T-helper 2 cell treated with Interferon-gamma antibody and Interleukin-4, amounts not matched to agents 100 ng/mL and 5 ng/mL, for 36 hours (primary cell): ENCODE results near the gene EPN3. TPM values are rescaled to one million over a fixed set of nuclear protein-coding genes. Genes with fewer than 3 reads are reported as not detected.

Experiments
- intact Hi-C: fragments of 100-400 bp; cut with micrococcal nuclease; formaldehyde crosslinking; loops from one replicate; pipeline ENCODE4 v1.15.1; 2023
- total RNA-seq: library from RNA; stranded (reverse); gene quantifications from 2 replicates; pipeline ENCODE4 v1.2.3, GENCODE V29; 2022

The EPN3 gene
- total RNA-seq, 1 donor from 2014 or later = not detected

DNA sequence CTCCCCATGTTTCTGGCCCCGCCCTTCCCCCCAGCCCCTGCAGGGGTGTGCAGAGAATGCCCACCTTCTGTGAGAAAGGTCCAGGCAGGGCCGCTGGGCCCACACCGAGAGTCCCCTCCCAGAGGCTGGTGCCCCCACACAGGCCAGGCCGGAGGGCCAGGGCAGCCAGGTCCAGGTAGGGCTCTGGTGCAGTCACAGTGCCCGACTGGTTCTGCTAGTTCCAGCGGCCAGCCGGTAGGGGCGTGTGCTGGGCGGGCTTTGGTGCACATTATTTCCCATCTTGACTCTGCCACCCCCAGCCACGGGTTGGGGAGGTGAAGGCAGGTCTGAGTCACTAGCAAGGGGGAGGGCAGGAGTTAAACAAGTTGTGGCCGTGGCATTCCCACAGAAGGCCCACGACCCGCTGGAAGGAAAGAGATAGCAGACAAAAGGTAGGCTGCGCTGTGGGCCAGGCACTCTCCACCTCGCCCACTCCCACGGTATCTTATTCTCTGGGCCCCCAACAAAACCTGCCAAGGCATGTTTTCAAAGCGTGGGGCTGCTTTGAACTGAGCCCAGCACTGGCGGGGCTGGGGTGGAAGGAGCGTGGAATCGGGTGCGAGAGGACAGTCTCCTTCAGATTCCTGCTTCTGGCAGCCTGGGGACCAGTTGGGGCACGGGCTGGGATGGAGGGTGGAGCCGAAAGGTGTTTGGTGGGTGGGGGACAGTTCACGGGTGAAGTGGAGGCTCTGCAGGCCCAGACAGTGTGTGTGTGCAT lies 1.9 kb downstream of the EPN3 start:
- intact Hi-C loops = no loop called here

DNA sequence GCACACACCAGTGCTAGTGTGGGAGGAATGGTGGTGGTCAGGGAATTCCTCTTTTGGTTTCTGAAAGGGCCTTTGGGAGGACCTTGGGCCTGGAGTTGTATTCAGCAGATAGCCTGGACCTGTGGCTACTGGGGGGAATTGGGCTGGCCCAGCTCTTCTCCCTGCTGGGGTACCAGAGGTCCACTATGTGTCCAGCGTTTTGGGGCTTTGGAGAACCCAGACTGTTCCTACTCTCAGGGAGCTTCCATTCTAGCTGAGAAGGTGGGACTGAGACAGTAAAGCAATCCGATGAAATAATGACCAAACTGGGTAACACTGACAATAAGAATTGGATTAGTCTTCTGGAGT lies 2.4 kb downstream of the EPN3 start:
- intact Hi-C loops = no loop called here

GRCh38 chr17:50535407-50535806 lies 2.9 kb downstream of the EPN3 start:
- intact Hi-C loops = no loop called here

DNA sequence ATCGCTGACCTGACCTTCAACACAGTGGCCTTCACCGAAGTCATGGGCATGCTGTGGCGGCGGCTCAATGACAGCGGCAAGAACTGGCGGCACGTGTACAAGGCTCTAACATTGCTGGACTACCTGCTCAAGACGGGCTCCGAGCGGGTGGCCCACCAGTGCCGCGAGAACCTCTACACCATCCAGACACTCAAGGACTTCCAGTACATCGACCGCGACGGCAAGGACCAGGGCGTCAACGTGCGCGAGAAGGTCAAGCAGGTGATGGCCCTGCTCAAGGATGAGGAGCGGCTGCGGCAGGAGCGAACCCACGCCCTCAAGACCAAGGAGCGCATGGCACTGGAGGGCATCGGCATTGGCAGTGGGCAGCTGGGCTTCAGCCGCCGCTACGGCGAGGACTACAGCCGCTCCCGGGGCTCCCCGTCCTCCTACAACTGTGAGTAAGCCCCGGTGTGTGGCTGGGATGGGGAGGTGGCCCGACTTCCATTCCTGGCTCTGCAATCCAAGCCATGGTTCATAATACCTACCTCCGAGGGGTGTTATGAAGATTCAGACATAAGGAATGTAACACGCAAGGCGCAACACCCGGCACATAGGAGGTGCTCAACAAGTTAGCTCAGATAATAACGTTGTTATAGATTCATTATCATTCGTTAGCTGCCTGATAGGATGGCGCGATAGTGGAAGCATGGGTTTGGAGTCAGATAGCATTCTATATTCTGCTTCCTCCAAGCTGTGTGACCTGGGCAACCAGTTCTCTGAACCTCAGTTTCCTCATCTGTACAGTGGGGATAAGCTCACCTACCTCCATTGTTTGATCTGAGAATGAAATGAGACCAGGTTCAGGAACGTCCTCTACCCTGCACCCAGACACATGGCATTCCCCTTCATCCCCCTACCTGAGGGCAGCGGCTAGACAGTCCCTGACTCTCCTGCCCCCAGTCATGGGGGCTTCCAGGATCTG lies 4.4 kb downstream of the EPN3 start:
- intact Hi-C loops = no loop called here

GRCh38 chr17:50537721-50538548 lies 5.4 kb downstream of the EPN3 start:
- intact Hi-C loops = no loop called here

DNA sequence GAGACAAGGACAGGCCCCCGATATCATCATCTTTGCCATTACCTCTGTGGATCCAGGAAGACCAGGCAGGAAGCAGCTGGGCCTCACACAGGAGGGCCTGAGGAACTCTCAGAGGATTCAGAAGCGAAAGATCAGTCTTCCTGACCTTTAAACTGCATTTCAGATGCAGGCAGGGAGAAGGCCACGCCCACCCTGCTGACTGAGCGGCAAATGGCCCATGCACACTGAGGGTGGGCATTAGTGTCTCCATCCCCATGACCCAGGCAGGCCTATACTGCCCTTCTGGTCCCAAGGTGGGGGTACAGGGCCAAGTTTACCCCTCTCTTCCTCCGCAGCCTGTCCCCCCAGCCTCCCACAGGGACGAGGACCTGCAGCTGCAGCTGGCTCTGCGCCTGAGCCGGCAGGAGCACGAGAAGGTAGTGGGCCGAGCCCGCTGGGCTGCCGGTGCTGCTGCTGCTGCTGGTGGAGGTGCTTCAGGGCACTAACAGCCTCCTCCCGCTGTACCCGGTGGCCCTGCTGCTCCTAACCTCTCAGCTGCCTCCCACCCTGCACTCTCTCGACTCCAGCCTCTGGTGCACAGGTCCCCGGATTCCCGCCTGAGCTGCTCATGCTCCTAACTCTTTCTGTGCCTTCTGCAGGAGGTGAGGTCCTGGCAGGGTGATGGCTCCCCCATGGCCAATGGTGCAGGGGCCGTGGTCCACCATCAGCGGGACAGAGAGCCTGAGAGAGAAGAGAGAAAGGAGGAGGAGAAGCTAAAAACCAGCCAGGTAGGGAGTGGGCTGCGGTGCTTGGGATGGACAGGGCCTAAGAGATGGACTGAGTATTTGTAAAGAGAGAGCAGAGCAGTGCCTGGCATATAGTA lies 6.2 kb downstream of the EPN3 start:
- intact Hi-C loops = no loop called here

GRCh38 chr17:50539762-50540559 lies 7.4 kb downstream of the EPN3 start:
- intact Hi-C loops = loop anchor here (5.0 to 10.0 kb wide), 2 partner anchors 167 to 415 kb away; partner anchors contain the start of gene ANKRD40

GRCh38 chr17:50540560-50541401 lies 8.2 kb downstream of the EPN3 start:
- intact Hi-C loops = loop anchor here (5.0 to 10.0 kb wide), 2 partner anchors 167 to 414 kb away; partner anchors contain the start of gene ANKRD40

DNA sequence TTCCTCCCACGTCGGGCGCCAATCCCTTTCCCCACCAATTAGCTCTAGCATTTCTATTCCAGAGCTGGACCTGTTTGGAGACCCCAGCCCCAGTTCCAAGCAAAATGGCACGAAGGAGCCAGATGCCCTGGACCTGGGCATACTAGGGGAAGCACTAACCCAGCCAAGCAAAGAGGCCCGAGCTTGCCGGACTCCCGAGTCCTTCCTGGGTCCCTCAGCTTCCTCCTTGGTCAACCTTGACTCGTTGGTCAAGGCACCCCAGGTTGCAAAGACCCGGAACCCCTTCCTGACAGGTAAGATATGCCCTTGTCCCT lies 8.8 kb downstream of the EPN3 start:
- intact Hi-C loops = loop anchor here (5.0 to 10.0 kb wide), 2 partner anchors 166 to 413 kb away; partner anchors contain the start of gene ANKRD40

DNA sequence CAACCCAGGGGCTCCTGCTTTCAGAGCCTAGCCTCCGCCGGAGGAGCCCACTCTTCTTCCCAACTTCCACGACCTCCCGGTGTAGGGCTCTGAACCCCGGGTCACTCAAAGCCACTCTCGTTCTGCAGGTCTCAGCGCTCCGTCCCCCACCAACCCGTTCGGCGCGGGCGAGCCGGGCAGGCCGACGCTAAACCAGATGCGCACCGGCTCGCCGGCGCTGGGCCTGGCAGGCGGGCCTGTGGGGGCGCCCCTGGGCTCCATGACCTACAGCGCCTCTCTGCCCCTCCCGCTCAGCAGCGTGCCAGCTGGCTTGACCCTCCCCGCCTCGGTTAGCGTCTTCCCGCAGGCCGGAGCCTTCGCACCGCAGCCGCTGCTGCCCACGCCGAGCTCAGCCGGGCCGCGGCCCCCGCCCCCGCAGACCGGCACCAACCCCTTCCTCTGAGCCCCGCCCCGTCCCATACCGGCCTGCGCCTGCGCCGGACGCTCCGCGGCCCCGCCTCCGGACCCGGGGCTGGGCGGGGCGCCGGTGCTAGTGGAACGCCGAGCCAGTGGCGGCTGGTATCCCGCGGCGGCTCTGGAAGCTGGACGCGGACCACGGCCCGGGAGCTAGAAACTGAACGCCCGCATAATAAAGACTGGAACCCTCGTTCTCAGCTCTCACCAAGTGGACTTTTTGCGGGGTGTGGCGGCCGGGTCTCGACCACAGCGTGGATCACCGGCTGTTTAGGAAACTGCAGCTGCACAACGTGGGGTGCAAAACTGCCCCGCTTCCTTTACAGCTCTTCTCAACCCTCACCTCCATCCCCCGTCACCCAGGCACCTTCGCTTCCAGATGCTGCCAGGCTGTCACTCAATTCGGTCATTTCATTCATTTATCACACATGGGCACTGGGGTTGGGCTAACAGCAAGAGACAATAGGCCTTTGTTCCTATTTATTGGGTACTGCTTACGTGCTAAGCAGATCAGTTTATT lies 9.5 kb downstream of the EPN3 start:
- intact Hi-C loops = loop anchor here (1.0 to 10.0 kb wide), 4 partner anchors 33 to 413 kb away; partner anchors contain the start of genes ANKRD40, MYCBPAP and RSAD1

DNA sequence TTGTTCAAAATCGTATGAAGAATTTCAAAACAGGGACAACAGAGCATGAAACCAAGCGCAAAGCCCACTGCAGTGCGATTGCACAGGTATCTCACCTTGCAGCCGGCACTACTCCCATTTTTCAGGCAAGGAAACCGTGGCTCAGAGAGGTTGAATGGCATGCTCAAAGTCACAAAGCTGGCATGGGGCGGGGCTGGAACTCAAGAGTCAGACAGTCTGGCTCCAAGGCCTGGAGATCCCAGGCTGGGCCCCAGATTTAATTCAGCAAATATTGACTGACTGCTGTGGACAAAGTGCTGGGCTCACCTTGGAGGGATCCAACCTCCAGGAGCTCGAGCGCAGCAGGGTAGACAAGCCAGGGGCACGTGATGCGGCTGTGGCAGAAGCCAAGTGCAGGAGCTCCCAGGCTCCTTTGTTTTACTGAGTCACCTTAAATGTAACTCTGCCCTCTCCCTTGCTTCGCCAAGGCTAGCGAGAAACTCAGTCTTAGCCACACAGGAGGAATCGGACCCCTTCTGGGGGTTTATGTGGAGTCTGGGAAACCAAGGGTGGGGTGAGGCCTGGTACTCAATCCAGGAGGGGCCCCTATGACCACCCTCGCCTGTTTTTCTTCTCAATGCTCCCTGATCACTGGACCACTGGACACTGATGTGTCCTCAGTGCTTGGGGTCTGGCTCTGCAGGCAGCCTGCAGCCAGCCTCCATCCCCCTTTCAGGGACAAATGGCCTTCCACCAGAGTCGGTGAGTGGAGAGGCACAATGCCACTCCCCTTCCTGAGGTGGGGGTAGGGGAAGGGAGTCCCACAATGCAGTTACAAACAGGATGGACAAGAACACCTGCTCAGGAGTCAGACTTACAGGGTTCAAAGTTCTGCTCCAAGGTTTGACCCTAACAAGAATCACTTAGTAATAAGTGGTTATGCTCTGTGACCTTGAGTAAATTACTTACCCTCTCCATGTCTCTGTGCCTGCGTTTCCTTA lies 10.6 kb downstream of the EPN3 start:
- intact Hi-C loops = loop anchor here (1.0 to 10.0 kb wide), 4 partner anchors 34 to 412 kb away; partner anchors contain the start of genes ANKRD40, MYCBPAP and RSAD1

- intact Hi-C loops = loop anchor here (5.0 to 10.0 kb wide), 2 partner anchors 163 to 410 kb away; partner anchors contain the start of gene ANKRD40
Measured at GRCh38 chr17:50544516-50544915, 12.0 kb downstream of the EPN3 start.

DNA sequence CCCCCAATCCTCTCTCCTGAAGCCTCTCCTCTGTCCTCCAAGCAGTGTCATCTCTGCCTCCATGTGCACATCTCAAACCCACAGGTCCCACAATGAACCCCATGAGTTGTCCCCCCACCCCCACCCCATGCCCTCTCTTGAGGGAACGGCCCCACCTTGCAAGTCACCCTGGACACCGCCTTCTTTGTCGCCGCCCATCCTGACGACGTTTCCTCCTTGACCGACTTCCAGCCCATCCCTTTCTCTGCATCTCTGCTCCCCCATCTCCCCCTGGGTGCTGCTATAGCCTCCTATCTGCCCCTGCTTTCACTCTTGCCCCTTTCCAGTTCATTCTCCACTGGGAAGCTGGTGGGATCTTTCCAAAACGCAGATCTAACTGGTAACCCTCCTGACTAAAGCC lies 12.8 kb downstream of the EPN3 start:
- intact Hi-C loops = loop anchor here (10.0 kb wide), 1 partner anchor 409 kb away; no protein-coding TSS in a partner anchor

GRCh38 chr17:50546701-50547034 lies 14.1 kb downstream of the EPN3 start:
- intact Hi-C loops = loop anchor here (1.0 to 10.0 kb wide), 4 partner anchors 14 to 408 kb away; partner anchors contain the start of gene CACNA1G

GRCh38 chr17:50547035-50547735 lies 14.7 kb downstream of the EPN3 start, which contains the start of gene SPATA20:
Gene SPATA20 (plus strand): TSS chr17:50547174. CDS start chr17:50547209, 35 bp downstream.
- intact Hi-C loops = loop anchor here (1.0 to 10.0 kb wide), 4 partner anchors 14 to 408 kb away; partner anchors contain the start of gene CACNA1G
